Panc1 (cell line): ENCODE measurements around the gene ANO6.
"Not testable (repeated sequence)": the region's sequence is repeated elsewhere in the genome, so short reads cannot be mapped to it uniquely, and the experiment has no call there.

Experiments used
- POLR2AphosphoS5 ChIP-seq: IDR thresholded peaks from 2 replicates; pipeline ENCODE4 v1.6.1; 2012; ENCODE audit warnings: mild to moderate bottlenecking, low read depth, low read length, moderate library complexity
- TCF7L2 ChIP-seq: IDR thresholded peaks from 2 replicates; pipeline ENCODE4 v1.6.1; 2011; ENCODE audit warnings: mild to moderate bottlenecking, low read depth, low read length, inconsistent platforms
- TF ChIP-seq, protein P1 (sequence below): fragments of 450-650 bp; IDR thresholded peaks from 2 replicates; pipeline ENCODE4 v1.5.1; 2017; ENCODE audit warnings: mild to moderate bottlenecking

GRCh38 chr12:45317261-45317660 lies 101.4 kb downstream of the ANO6 start:
- TF ChIP-seq, protein P1, sequence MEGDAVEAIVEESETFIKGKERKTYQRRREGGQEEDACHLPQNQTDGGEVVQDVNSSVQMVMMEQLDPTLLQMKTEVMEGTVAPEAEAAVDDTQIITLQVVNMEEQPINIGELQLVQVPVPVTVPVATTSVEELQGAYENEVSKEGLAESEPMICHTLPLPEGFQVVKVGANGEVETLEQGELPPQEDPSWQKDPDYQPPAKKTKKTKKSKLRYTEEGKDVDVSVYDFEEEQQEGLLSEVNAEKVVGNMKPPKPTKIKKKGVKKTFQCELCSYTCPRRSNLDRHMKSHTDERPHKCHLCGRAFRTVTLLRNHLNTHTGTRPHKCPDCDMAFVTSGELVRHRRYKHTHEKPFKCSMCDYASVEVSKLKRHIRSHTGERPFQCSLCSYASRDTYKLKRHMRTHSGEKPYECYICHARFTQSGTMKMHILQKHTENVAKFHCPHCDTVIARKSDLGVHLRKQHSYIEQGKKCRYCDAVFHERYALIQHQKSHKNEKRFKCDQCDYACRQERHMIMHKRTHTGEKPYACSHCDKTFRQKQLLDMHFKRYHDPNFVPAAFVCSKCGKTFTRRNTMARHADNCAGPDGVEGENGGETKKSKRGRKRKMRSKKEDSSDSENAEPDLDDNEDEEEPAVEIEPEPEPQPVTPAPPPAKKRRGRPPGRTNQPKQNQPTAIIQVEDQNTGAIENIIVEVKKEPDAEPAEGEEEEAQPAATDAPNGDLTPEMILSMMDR: not testable (repeated sequence)
- not testable (repeated sequence) for TF ChIP-seq TCF7L2, POLR2AphosphoS5
